ENCODE results near the gene NRCAM.

- TF ChIP-seq GATA3 (IDR thresholded peaks at IDR 0.05; ENCODE audit: low read depth, low read length) (no peak), GATA2 (IDR thresholded peaks at IDR 0.05; ENCODE audit: low read depth, low read length) (no peak)
Measured at GRCh38 chr7:108138911-108139310, 317.3 kb downstream of the NRCAM start.
